VCaP (cell line): ENCODE measurements around the gene SIRT5.

Experiments used
- H3K27ac ChIP-seq: fragments of 450-650 bp; 2 replicates; pipeline ENCODE4 v1.5.1; 2017
- TF ChIP-seq, protein P1 (sequence below): fragments of 450-650 bp; conservative IDR thresholded peaks from 2 replicates; pipeline ENCODE4 v1.5.1; 2017; ENCODE audit warnings: mild to moderate bottlenecking, moderate library complexity

The SIRT5 gene

DNA sequence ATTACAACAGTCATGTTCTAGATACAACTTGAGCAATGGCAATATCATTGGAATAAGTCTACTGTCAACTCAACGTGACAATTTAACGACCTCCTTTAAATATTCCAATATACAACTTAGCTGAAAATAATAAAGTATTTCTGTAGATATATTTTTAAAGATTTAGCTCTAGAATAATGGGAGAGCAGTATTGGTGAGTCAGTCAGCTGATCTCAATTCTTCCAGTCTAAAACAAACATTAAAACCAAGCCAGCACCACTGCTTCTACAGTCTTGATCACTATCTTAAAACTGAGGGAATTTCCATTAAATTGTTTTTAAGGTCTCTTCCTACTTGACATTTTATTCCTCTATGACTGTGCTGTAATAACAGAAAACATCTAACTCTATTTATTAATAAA, 78.9 kb downstream of the SIRT5 start:
- TF ChIP-seq, protein P1, sequence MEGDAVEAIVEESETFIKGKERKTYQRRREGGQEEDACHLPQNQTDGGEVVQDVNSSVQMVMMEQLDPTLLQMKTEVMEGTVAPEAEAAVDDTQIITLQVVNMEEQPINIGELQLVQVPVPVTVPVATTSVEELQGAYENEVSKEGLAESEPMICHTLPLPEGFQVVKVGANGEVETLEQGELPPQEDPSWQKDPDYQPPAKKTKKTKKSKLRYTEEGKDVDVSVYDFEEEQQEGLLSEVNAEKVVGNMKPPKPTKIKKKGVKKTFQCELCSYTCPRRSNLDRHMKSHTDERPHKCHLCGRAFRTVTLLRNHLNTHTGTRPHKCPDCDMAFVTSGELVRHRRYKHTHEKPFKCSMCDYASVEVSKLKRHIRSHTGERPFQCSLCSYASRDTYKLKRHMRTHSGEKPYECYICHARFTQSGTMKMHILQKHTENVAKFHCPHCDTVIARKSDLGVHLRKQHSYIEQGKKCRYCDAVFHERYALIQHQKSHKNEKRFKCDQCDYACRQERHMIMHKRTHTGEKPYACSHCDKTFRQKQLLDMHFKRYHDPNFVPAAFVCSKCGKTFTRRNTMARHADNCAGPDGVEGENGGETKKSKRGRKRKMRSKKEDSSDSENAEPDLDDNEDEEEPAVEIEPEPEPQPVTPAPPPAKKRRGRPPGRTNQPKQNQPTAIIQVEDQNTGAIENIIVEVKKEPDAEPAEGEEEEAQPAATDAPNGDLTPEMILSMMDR: no peak
- H3K27ac ChIP-seq: no peak overlapping the region

DNA sequence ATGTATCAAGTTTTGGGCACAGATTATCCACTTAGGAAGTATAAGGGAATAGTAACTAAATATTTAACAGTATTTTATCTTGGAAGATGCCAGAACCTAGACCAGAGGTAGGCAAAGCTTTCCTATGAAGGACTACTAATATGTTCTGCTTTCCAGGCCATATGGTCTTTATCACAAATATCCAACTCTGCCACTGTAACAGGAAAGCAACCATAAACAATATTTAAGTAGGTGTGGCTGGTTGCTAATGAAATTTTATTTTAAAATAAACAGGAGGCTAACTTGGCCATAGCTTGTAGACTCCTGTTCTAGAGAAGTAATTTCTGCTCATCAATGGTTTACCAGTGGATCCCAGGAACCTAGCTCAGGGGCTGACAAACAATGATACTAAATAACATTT, 80.1 kb downstream of the SIRT5 start:
- H3K27ac ChIP-seq: no peak overlapping the region
- TF ChIP-seq, protein P1: no peak

DNA sequence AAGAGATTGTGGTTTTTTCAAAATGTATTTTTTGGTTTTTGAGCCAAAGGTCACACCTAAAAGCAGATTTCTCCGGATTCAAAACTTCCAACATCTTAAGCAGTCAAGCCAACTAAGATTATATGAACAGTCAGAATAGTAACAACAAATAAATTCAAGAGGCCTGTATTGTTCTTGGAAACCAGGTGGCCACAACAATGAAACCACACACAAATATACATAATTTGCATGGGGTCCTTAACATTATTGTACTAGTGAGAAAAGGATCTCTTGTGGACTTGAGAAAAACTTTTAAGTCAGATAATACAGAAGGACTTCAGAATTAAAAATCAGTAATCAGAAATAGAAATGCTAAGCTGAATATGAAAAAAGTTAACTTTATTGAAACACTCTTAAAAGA, 81.3 kb downstream of the SIRT5 start:
- H3K27ac ChIP-seq: no peak overlapping the region
- TF ChIP-seq, protein P1: no peak

DNA sequence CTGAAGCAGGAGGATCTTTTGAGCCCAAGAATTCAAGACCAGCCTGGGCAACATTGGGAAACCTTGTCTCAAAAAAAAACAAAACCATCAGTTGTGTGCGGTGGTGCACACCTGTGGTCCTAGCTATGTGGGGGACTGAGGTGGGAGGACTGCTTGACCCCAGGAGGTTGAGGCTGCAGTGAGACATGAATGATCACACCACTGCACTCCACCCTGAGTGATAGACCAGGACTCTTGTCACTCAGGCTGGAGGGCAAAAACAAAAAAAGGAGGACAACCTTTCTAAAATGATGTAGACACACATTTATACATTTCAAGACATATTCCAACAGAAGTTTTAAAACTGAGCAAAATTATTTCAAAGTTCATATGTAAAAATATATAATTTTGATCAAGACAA, 85.9 kb downstream of the SIRT5 start:
- no peak overlapping the region for H3K27ac ChIP-seq
- TF ChIP-seq, protein P1: no peak

DNA sequence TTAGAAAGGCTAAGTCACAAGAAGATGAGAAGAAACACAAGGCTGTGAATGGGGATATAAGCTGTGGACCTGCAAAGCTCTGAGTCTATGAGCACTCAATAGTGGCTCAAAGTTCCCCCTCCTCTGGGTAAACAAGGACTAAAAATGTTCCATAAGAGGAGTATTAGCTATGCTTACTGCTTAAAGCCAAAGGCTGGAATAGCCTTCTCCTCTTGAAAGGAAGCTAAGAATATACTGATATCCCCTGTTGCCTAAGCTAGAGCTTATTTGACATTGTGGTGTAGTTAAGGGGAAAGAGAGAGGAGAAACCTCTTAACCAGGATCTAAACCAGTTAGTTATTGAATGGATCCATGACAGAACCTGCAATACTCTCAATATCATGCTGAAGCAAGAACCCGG, 86.5 kb downstream of the SIRT5 start:
- no peak overlapping the region for H3K27ac ChIP-seq
- TF ChIP-seq, protein P1: no peak

DNA sequence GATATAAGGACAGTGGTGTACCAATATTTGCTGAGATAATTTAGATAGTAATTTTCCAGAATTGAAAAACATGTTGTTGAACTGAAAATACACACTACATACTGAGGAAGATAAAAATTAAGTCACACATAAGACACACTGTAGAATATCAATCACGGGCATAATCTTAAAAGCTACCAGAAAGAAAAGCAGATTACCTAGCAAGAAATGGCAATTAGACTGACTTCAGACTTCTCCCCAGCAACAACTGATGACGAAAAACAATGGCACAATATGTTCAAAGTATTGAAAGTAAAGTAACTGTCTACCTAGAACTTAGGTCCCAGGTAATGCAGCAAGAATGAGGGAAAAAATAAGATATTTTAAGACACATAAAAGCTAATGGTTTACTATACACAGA, 87.2 kb downstream of the SIRT5 start:
- H3K27ac ChIP-seq: no peak overlapping the region
- TF ChIP-seq, protein P1: no peak

DNA sequence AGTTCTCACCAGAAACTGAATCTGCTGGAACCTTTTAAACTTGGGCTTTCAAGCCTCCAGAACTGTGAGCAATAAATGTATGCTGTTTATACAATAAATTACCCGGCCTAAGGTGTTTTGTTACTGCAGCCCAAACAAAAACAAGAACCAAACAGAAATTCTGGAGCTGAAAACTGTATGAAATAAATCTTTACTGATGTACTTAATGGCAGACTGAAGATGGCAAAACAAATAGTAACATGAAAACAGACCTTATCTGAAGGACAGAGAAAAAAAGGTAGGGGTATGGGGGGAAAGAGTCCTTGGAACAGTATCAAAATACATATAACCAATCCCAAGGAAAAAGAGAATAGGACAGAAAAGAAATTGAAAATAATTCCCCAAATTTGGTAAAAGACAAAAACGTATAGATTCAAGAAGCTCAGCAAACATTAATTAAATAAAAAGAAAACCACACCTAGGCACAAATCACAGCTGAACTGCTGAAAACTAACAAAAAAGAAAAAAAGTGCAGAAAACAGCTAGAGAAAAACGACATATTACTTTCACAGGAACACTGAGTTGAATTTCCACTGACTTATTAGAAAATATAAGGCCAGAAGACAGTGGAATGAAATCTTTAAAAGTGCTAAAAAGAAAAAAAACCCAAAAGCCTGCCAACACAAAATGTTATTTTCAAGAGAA, 88.4 kb downstream of the SIRT5 start:
- TF ChIP-seq, protein P1: no peak
- H3K27ac ChIP-seq: no peak overlapping the region
